Measurements from ENCODE around the gene PTPRM.
"Not testable (repeated sequence)": the region's sequence is repeated elsewhere in the genome, so short reads cannot be mapped to it uniquely, and the experiment has no call there.

Gene PTPRM

DNA sequence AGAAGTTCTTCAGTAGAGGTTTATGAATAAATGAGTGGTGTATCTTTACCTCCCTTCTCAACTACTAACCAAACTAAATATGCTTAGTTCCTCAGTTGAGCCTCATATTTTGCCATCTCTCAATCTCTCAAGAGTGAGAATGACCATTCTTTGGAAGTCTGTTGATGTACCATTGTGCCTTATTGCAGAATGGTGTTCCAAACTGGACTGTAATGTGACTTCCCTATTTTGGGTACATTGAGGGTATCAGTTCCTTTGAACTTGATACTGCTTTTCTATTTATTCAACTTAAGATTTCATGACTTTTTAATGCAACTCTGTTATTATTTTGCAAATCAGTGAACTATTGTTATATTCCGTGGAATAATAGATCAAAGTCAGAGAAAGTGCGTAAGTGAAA, 159.4 kb downstream of the PTPRM start:
- DNase-seq (ENCODE audit: low read depth in 2 of 2): no peak

DNA sequence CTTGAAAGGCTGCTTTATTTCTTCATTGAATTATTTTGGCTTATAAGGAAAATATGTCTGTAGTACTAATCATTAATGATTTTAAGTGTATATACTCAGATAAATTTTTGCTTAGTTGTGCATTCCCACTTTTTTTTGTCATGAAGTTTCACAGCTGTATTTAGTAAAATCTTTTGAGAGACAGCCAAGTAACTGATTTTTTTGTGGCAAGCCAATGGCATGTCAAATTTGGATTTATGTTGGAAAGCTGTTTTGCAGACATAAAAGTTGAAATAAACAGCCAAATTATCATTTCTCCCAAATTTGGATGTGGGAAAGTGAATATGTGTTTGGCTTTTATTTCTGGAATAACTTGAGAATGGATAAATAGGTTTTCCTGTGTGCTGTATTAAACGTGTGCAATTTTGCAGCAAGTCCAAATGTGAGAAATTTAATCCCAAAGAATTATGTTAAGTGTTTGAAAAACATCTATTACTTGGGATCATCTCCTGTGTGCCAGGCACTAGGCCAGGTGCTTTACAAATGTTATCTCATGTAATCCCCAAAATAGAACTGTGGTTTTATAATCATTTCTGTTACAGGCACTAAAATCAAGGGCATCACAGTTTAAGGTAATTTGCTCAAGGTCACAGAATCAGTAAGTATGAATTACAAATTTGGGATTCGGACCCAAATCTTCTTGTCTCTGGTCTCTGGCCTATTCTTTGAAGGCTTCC, 160.4 kb downstream of the PTPRM start:
- DNase-seq (ENCODE audit: low read depth in 2 of 2): no peak

GRCh38 chr18:7728297-7728696, 161.2 kb downstream of the PTPRM start:
- no peak for DNase-seq (ENCODE audit: low read depth in 2 of 2)

GRCh38 chr18:7729868-7730267, 162.8 kb downstream of the PTPRM start:
- DNase-seq (ENCODE audit: low read depth in 2 of 2): no peak

GRCh38 chr18:7730682-7731081, 163.6 kb downstream of the PTPRM start:
- no peak for DNase-seq (ENCODE audit: low read depth in 2 of 2)

- DNase-seq (ENCODE audit: low read depth in 2 of 2): no peak
Observed at GRCh38 chr18:7733642-7734041, 166.5 kb downstream of the PTPRM start.

- no peak for DNase-seq (ENCODE audit: low read depth in 2 of 2)
Observed at GRCh38 chr18:7735196-7735595, 168.1 kb downstream of the PTPRM start.

DNA sequence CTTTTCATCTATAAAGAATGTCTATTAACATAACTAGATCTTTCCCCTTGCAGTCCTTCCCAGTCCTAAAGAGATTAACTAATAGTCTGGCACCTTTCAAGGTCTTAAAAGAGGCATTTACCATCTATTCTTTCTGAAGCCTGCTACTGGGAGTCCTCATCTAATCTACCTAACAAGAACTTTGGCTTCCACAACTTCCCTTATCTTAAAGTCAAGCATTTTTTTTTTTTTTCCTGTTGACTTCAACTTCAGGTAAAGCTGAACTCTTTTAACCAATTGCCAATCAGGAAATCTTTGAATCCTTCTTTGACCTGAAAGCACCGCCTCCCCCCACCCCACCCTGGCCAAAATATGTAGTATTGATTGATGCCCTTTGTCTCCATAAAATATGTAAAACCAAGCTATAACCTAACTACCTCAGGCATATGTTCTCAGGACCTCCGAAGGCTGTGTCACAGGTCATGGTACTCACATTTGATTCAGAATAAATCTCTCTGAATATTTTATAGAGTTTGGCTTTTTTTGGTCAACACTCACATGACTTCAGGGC, 168.6 kb downstream of the PTPRM start:
- no peak for DNase-seq (ENCODE audit: low read depth in 2 of 2)

DNA sequence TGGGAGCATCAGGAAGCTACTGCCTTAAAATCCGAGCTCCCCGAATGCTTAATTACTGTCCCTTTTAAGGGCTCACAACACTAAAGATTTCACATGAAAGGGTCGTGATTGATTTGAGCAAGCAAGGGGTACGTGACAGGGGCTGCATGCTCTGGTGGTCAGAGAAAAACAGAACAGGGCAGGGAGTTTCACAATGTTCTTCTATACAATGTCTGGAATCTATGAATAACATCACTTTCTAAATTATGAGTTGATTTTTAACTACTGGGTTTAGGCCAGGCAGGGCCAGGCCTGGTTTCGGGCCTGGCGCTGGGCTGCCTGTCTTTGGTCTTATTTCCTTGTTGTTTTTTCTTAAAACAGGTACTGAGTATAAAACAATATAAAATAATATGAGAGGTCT, 169.4 kb downstream of the PTPRM start:
- DNase-seq (ENCODE audit: low read depth in 2 of 2): not testable (repeated sequence)

- DNase-seq (ENCODE audit: low read depth in 2 of 2): no peak
Observed at GRCh38 chr18:7737550-7737949, 170.4 kb downstream of the PTPRM start.

GRCh38 chr18:7740821-7741220, 173.7 kb downstream of the PTPRM start:
- DNase-seq (ENCODE audit: low read depth in 2 of 2): no peak

- no peak for DNase-seq (ENCODE audit: low read depth in 2 of 2)
Observed at GRCh38 chr18:7741640-7742039, 174.5 kb downstream of the PTPRM start.

GRCh38 chr18:7742224-7742623, 175.1 kb downstream of the PTPRM start:
- DNase-seq (ENCODE audit: low read depth in 2 of 2): no peak

DNA sequence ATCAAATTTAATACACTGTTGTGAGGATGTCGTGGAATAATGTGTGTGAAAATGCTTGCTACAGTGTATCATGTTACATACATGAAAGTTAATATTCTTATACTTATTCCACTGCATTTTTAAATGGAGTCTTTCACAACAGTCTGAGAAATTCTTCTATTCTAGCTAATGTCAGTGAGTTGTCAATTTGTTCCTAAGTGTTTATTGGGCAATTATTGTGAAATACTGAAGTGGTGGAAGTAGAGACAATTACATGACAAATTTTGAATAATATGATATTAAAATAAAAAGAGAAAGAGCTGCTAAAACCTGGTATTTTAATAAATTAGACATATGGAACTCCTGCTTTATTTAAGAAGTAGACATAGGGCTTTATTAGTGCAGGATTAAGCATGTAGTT, 176.1 kb downstream of the PTPRM start:
- DNase-seq (ENCODE audit: low read depth in 2 of 2): no peak

GRCh38 chr18:7746106-7746505, 179.0 kb downstream of the PTPRM start:
- no peak for DNase-seq (ENCODE audit: low read depth in 2 of 2)

GRCh38 chr18:7748251-7749007, 181.3 kb downstream of the PTPRM start:
- no peak for DNase-seq (ENCODE audit: low read depth in 2 of 2)

DNA sequence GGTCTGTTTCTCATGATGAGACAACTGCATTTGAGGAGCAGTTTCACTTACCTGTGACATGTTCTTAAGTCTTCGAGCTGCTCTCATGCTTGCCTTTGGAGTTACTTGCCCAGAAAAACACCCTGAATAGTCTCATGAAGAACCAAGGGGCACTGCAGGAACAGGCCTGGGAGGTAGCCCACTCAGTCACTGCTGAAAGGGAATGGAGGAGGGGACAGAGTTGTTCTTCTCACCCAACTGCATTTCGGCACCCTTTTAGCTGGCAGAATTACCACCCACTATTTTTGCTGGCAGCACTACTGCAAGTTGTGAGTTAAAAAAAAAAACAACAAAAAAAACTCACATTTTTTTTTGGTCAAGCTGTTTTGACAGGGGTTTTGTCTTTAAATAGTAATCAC, 181.9 kb downstream of the PTPRM start:
- DNase-seq (ENCODE audit: low read depth in 2 of 2): no peak

DNA sequence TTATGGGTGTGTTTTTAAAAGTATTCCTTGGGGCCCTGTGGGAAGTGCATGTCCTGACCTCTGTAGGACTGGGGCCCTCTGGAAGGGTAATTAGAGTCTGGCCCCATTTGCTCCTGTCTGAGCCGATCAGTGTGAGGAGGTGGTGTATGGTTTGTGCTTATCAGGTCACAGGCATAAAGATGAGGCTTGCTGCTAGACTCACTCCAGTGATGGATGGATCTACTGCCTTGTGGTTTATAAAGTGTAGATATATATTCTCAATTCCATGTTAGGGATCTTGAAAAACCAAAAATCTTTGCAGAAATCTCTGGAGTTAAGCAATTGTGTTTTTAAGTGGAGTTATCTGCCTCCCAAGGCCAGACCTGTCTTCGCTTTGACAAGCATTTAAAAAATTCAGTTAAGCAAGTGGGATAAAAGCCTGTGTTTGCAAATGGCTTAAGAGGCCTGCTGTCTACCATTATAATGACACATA, 182.4 kb downstream of the PTPRM start:
- no peak for DNase-seq (ENCODE audit: low read depth in 2 of 2)

DNA sequence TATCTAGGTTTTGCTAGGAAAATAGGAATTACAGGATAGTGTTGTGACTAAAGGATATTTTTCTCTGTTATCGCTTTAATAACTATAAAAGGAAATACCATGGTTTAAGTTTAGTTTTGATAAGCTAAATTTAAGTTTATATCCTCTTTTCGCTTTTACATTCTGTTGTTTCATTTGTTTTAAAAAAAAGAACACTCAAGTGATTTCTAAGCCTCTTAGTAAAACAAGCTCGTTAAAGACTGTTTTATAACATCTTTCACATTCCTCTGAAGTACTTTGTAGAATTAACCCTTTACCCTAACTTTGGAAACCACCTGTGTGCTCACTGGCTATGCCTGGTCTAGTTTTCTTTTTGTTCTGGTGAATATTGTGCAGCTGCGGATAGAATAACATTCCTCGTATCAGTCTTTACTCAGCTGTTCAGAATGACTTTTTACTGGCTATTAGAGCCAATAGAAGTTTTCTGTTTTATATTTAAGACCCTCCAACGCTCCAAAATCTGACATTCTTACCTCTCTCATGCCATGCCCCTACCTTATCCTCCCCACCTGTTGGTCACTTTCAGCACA, 183.1 kb downstream of the PTPRM start:
- no peak for DNase-seq (ENCODE audit: low read depth in 2 of 2)

DNA sequence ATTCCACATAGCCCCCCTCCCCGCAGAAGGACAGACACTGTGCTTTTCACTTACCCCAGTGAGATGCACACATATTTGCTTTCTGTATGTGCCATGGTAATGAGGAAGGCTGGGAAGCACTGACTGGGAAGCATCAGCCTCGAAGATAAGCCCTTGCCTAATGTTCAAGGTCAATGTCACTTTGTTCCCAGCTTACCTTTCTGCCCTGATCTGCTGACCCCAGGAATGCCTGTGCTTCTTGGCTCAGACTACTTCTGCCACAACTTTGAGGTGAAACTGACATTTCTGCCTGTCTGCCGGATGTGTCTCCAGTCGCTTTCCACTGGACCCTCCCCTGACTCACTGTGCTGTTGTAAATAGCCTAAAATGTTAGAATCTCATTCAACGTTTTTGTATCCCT, 183.8 kb downstream of the PTPRM start:
- DNase-seq (ENCODE audit: low read depth in 2 of 2): no peak

- no peak for DNase-seq (ENCODE audit: low read depth in 2 of 2)
Observed at GRCh38 chr18:7754258-7754657, 187.1 kb downstream of the PTPRM start.

DNA sequence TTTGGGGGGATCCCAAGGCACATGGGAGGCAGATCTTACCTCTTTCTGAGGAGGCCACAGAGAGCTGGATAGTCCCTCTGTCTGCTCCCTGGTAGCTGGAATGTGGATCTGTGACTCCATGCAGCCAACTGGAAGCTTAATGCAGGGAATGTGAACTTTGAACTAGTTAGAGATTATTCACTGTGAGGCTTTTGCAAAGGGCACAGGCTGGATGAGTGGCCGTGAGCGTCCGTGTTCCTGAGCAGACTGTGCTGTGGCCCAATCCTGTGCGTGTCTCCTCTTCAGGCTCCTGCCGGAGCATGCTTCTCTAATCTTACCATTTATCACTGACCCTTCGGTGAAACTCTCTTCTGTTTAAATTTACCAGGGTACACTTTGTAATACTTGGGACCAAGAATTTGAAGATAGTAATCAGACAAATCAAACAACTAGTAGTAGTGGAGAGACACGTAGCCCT, 187.6 kb downstream of the PTPRM start:
- DNase-seq (ENCODE audit: low read depth in 2 of 2): no peak
